K562 (cell line): ENCODE results near the gene NFATC1. TPM values are rescaled to one million over a fixed set of nuclear protein-coding genes. Genes with fewer than 3 reads are reported as not detected.

Experiments
- ATAC-seq: fragments of 200-7000 bp; cut with Tn5 transposase; 3 replicates; pipeline ENCODE4 v1.9.1; 2020; ENCODE audit warnings: moderate library complexity
- BruUV-seq: library from RNA; stranded (reverse); fragments of 400-500 nt; replicated peaks from 2 replicates; lab custom pipeline; 2021; lab: Mats Ljungman, UMichigan
- CTCF ChIA-PET: fragments of 300-600 bp; formaldehyde crosslinking; extraction: SDS; loops from one replicate; lab custom pipeline; 2021; ENCODE audit warnings: low intra/inter-chr PET ratio; lab: Yijun Ruan, JAX
- POLR2A ChIA-PET: fragments of 300-600, 350-650 bp; sonication (Branson Sonifier 250); formaldehyde crosslinking; extraction: SDS; loops from one replicate; lab custom pipeline; 2021; ENCODE audit warnings: antibody characterized with exemption, inconsistent platforms; lab: Yijun Ruan, JAX
- DNase-seq, 4 experiments: peaks; one replicate each; pipeline versions ENCODE4 v3.0.0 to v3.0.0-alpha.2; 2011 to 2018; ENCODE audit warnings: low spot score in 3 of 4, mixed read lengths in 3 of 4; ENCODE audit errors: extremely low read depth in 1 of 4
- FAIRE-seq: peaks from 2 replicates; lab custom pipeline; 2011; peaks lifted over from hg19 to GRCh38; lab: Jason Lieb, UNC
- H2AFZ ChIP-seq: 2 replicates; pipeline ENCODE4 v1.6.0; 2011; ENCODE audit warnings: low read depth, low read length, control low read depth, inconsistent platforms
- H3K27ac ChIP-seq: fragments of 200-600 bp; 3 replicates; pipeline ENCODE4 v1.8.0; 2011; ENCODE audit warnings: low read depth, mild to moderate bottlenecking, control low read depth, inconsistent platforms, low read length, moderate library complexity, mixed read lengths; ENCODE audit errors: extremely low read depth
- H3K27me3 ChIP-seq, 2 experiments: fragments of 300-600 bp in 1 of 2; 2 replicates in 1 of 2; 3 replicates in 1 of 2; pipeline versions ENCODE4 v1.6.0 to v1.8.0; 2011; ENCODE audit warnings: inconsistent platforms in 2 of 2, low read length in 2 of 2, mild to moderate bottlenecking in 1 of 2, mixed read lengths in 1 of 2, moderate library complexity in 1 of 2; ENCODE audit not compliant: control insufficient read depth in 2 of 2, insufficient read depth in 2 of 2
- H3K36me3 ChIP-seq: fragments of 300-600 bp; 3 replicates; pipeline ENCODE4 v1.8.0; 2011; ENCODE audit warnings: mild to moderate bottlenecking, low read length, inconsistent platforms; ENCODE audit not compliant: control insufficient read depth, insufficient read depth
- H3K4me1 ChIP-seq, 2 experiments: fragments of 200-600 bp in 1 of 2; replicated peaks in 1 of 2; 2 replicates in 1 of 2; 3 replicates in 1 of 2; pipeline versions ENCODE4 v1.5.1 to v1.8.0; 2011; ENCODE audit warnings: inconsistent platforms in 2 of 2, low read length in 2 of 2, mild to moderate bottlenecking in 1 of 2, mixed read lengths in 1 of 2, moderate library complexity in 1 of 2; ENCODE audit not compliant: control insufficient read depth in 2 of 2, insufficient read depth in 2 of 2
- H3K4me2 ChIP-seq: 2 replicates; pipeline ENCODE4 v1.6.1; 2011; ENCODE audit warnings: low read length, control low read depth, inconsistent platforms, mixed read lengths; ENCODE audit not compliant: insufficient read depth
- H3K4me3 ChIP-seq: fragments of 200-600 bp; sonication (generic), shearing (Covaris generic); 2 replicates; pipeline ENCODE4 v1.5.1; 2016; ENCODE audit warnings: control low read depth, inconsistent platforms
- H3K79me2 ChIP-seq: fragments of 200-600 bp; 3 replicates; pipeline ENCODE4 v1.8.0; 2011; ENCODE audit warnings: low read length, inconsistent platforms; ENCODE audit not compliant: control insufficient read depth, insufficient read depth
- H3K9ac ChIP-seq, 2 experiments: 2 replicates each; pipeline versions ENCODE4 v1.6.0 to v1.6.1; 2011; ENCODE audit warnings: low read depth in 2 of 2, low read length in 2 of 2, control low read depth in 1 of 2, inconsistent platforms in 1 of 2, mild to moderate bottlenecking in 1 of 2, mixed read lengths in 1 of 2; ENCODE audit not compliant: insufficient read depth in 1 of 2
- H3K9me1 ChIP-seq: one replicate; pipeline ENCODE4 v1.6.0; 2011; ENCODE audit warnings: inconsistent platforms, mild to moderate bottlenecking, low read length, moderate library complexity; ENCODE audit not compliant: control insufficient read depth, insufficient read depth
- H3K9me3 ChIP-seq: replicated peaks from 2 replicates; pipeline ENCODE4 v1.5.1; 2011; ENCODE audit warnings: low read depth, low read length, inconsistent platforms; ENCODE audit not compliant: control insufficient read depth, insufficient read depth
- H4K20me1 ChIP-seq: replicated peaks from 2 replicates; pipeline ENCODE4 v1.6.1; 2011; ENCODE audit warnings: low read length, inconsistent platforms, mixed read lengths; ENCODE audit not compliant: control insufficient read depth, insufficient read depth
- CBFB ChIP-seq: sonication (generic); formaldehyde crosslinking; IDR thresholded peaks from 2 replicates; pipeline ENCODE4 v1.4.0; 2020; ENCODE audit warnings: mild to moderate bottlenecking, missing genetic modification reagents
- HMBOX1 ChIP-seq: sonication (generic); IDR thresholded peaks from 2 replicates; pipeline ENCODE4 v1.6.1; 2016
- MYC ChIP-seq, 2 experiments: fragments of 250-450 bp in 1 of 2; sonication (Bioruptor Pico) in 1 of 2; IDR thresholded peaks; 2 replicates each; pipeline versions ENCODE4 v1.5.1 to v1.6.1; 2012 to 2021; ENCODE audit warnings: low read depth in 2 of 2, borderline replicate concordance in 1 of 2, improper control_type of control experiment in 1 of 2, low read length in 1 of 2, mild to moderate bottlenecking in 1 of 2, moderate library complexity in 1 of 2
- NR4A1 ChIP-seq, 2 experiments: fragments of 250-450 bp in 1 of 2; fragments of 450-650 bp in 1 of 2; sonication (Bioruptor Pico) in 1 of 2; IDR thresholded peaks; 2 replicates each; pipeline versions ENCODE4 v1.4.0 to v1.6.1; 2016 to 2020; ENCODE audit warnings: mild to moderate bottlenecking in 2 of 2, missing compliant biosample characterization in 1 of 2, missing genetic modification characterization in 1 of 2, moderate library complexity in 1 of 2
- PATZ1 ChIP-seq: fragments of 250-450 bp; sonication (Bioruptor Pico); IDR thresholded peaks from 2 replicates; pipeline ENCODE4 v1.5.0; 2020; ENCODE audit warnings: mild to moderate bottlenecking, borderline replicate concordance
- RBFOX2 ChIP-seq: fragments of 200-400 bp; formaldehyde crosslinking; IDR thresholded peaks from 2 replicates; pipeline ENCODE4 v1.6.1; 2017; ENCODE audit warnings: low read depth, mild to moderate bottlenecking, low read length, moderate library complexity
- WHSC1 ChIP-seq: IDR thresholded peaks from one replicate; pipeline ENCODE4 v1.6.1; 2012; ENCODE audit warnings: low read length, control low read depth, inconsistent platforms
- WGBS: fragments of 100-300 bp; shearing (Covaris generic); methylation state at CpG from one replicate; pipeline ENCODE4 v1.1.6; 2016; ENCODE audit warnings: low coverage, mixed read lengths; ENCODE audit not compliant: insufficient coverage; ENCODE audit errors: missing lambda C conversion rate; 5-methylcytosine and 5-hydroxymethylcytosine counted together
- in situ Hi-C: fragments of 300-500 bp; cut with MboI; formaldehyde crosslinking; loops from 4 replicates; pipeline ENCODE4 v1.15.0; 2018; ENCODE audit warnings: inconsistent platforms, mixed read lengths
- intact Hi-C: fragments of 100-400 bp; cut with micrococcal nuclease; formaldehyde crosslinking; loops from 2 replicates; pipeline ENCODE4 v1.14.2; 2022
- polyA plus RNA-seq, 8 experiments: library from polyadenylated mRNA; depleted of rRNA in 4 of 8; stranded (reverse) in 5 of 8; unstranded in 3 of 8; fragments of >200 nt; fragmentation: Nextera tagmentation in 2 of 8; fragmentation: Illumina TruSeq in 1 of 8; extraction: Ambion mirVana in 2 of 8; extraction: Trizol in 1 of 8; gene quantifications; 2 replicates each; pipeline versions ENCODE4 v1.2.1 to v1.2.3, GENCODE V29; 2011 to 2014; ENCODE audit warnings: inconsistent platforms in 1 of 8, missing spikeins in 1 of 8
- total RNA-seq, 7 experiments: library from RNA; depleted of rRNA in 6 of 7; stranded (reverse); fragments of >200 nt in 6 of 7; fragmentation: Illumina TruSeq in 2 of 7; extraction: Trizol in 2 of 7; gene quantifications; 2 replicates each; pipeline versions ENCODE4 v1.2.1 to v1.2.3, GENCODE V29; 2011 to 2021; ENCODE audit warnings: low replicate concordance in 1 of 7

The NFATC1 gene
- total and polyA plus RNA-seq, 9 of the 15 experiments (the other 6 are each of a cell fraction or from before 2014, with no cell fraction given): 1.1 to 16.4 (median 2.5) TPM

GRCh38 chr18:79487183-79487800 is 91.6 kb downstream of the NFATC1 start:
- no peak for ATAC-seq
- Histone ChIP-seq H3K9ac (no peak overlapping the region; a peak in 1 of 4 replicates), H3K27me3 (no peaks in the 10 kb centered on the region), H3K27ac (no peak overlapping the region), H4K20me1 (no peaks in the 10 kb centered on the region), H3K36me3 (0 out of 3 replicates have a peak, but pooled peaks cover 3% of the 10 kb centered on the region), H3K4me3 (no peak overlapping the region), H3K79me2 (no peaks in the 10 kb centered on the region), H3K4me2 (no peak overlapping the region), H3K9me1 (no peaks in the 10 kb centered on the region), H2AFZ (no peak overlapping the region), H3K9me3 (no peaks in the 10 kb centered on the region), H3K4me1 (no peaks in the 10 kb centered on the region; a peak in 2 of 5 replicates)
- no peak for TF ChIP-seq NR4A1 (CRISPR knock-in tag; IDR thresholded peaks at IDR 0.05)
- no peak for TF ChIP-seq NR4A1 (tag; IDR thresholded peaks at IDR 0.05)
- no peak for TF ChIP-seq HMBOX1
- DNase-seq: no peak
- WGBS: 94% methylated on average over 17 of the region's 42 CpGs
- BruUV-seq: no TSS peak
- intact Hi-C loops: no loop called here
- ChIA-PET POLR2A (no interaction called here), CTCF (no interaction called here)
- in situ Hi-C loops: no loop called here
- FAIRE-seq: no peak

- DNase-seq (no peak), FAIRE-seq (no peak), ATAC-seq (no peak)
- Histone ChIP-seq H3K9me3 (no peaks in the 10 kb centered on the region), H3K4me2 (no peak overlapping the region), H3K36me3 (0 out of 3 replicates have a peak, but pooled peaks cover 3% of the 10 kb centered on the region), H3K79me2 (no peaks in the 10 kb centered on the region), H2AFZ (no peak overlapping the region), H3K27ac (no peak overlapping the region), H3K4me3 (no peak overlapping the region), H3K4me1 (no peaks in the 10 kb centered on the region; a peak in 2 of 5 replicates), H3K27me3 (no peaks in the 10 kb centered on the region), H4K20me1 (no peaks in the 10 kb centered on the region), H3K9me1 (no peaks in the 10 kb centered on the region), H3K9ac (no peak overlapping the region; a peak in 1 of 4 replicates)
- POLR2A ChIA-PET: no interaction called here
- BruUV-seq: no TSS peak
- intact Hi-C loops: no loop called here
- CTCF ChIA-PET: no interaction called here
- 60% methylated on average over 2 of the region's 22 CpGs for WGBS
- in situ Hi-C loops: no loop called here
- TF ChIP-seq RBFOX2 (no peak), CBFB (no peak), PATZ1 (CRISPR knock-in tag) (no peak), WHSC1 (no peak), MYC (IDR thresholded peaks at IDR 0.05; ENCODE audit: low read depth, low read length) (no peak), MYC (CRISPR knock-in tag; IDR thresholded peaks at IDR 0.05; ENCODE audit: borderline replicate concordance, low read depth) (no peak)
Observed at GRCh38 chr18:79487801-79488201, 92.1 kb downstream of the NFATC1 start.
